NCI-H748 treated with DMSO at 0.1 percent for 48 hours (cell line): Measurements from ENCODE around the gene MRAP.

Experiments
- DNase-seq: peaks from one replicate; lab custom pipeline; 2025; lab: John Stamatoyannopoulos, UW

Gene MRAP

DNA sequence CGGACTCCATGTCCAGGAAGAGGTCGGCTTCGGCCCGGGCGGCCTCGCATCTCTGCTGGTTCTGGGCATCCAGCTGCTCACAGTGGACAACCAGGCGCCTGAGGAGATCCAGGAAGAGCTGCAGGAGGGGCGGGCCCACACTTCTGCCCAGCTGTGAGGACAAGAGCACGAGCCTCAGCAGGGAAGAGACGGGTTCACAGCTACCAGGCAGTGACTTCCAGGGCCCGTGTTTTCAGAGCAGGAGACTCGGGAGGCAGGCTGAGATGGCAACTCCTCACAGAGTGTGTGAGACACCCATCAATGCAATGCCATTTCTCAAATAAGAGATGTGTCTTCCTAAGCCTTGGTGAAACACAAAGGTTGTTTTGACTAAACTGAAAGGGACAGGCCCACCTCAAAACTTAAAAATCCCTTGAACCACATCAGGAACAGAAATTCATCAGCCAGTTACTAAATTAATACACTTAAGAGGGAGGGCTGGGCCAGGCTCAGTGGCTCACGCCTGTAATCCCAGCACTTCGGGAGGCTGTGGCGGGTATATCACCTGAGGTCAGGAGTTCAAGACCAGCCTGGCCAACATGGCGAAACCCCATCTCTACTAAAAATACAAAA is 50.8 kb downstream of the MRAP start:
- DNase-seq = no peak

DNA sequence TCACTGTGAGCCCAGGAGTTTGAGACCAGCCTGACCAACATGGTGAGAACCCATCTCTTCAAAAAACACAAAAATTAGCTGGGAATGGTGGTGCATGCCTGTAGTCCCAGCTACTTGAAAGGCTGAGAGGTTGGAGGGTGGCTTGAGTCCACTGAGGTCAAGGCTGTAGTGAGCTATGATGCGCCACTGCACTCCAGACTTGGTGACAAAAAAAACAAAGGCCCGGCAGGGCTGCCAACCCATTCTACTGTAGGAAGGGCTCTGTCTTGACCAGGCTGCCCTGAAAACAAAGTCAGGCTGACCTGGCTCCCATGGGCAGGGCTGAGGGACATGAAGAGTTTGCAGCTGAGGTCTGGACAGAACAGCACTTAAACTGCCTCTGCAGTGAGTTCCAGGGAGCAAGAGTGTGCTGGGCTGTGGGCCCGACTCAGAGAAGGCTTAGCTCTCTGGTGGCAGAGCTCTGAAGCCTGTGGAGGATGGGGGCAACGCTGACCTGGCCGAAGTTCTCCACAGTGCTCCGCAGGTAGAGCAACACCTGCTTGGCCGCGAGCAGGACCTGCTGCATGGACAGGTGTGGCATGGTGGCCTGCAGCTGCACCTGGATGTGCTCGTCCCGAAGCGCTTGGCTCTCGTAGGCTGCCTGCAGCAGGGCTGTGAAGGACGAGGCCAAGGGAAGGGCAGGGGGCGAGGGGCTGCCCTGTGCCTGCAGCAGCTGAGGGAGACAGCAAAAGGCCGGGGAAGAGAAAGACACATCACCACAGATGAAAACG is 51.7 kb downstream of the MRAP start:
- no peak for DNase-seq

DNA sequence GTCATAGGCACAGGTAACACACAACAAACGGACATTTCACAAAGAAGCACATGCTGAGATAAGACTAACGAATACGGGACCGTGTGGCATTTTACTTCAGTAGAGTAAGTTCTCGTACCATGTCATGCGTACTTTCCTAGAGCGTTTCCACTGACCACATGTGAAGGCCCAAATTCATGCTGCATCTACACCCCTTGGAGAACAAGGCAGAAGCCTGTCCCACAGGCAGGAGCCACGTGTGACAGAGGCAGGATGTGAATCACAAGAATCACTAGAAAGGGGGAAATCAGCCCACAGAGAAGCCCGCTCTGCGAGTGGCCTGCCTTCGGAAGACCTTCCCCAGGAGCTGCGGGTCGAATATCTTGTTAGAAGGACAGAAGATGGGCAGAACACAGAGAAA is 52.3 kb downstream of the MRAP start:
- DNase-seq = no peak

DNA sequence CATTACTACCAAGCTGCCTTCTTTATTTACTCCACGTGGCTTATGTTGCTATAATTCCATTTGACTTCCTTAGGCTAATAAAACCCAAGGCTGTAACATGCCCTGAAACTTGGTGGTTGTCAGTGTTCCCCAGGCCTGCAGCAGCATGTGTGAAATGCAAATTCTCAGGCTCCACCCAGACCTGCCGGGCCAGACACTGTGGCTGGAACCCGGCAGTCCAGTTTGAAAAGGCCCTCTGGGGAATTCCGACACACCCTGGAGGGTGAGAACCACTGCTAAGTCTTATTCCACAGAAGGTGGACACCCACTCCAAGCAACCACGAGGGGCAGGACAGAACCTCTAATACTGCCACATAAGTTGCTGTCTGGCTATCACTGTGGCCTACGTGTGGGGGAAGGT is 52.8 kb downstream of the MRAP start:
- no peak for DNase-seq

DNA sequence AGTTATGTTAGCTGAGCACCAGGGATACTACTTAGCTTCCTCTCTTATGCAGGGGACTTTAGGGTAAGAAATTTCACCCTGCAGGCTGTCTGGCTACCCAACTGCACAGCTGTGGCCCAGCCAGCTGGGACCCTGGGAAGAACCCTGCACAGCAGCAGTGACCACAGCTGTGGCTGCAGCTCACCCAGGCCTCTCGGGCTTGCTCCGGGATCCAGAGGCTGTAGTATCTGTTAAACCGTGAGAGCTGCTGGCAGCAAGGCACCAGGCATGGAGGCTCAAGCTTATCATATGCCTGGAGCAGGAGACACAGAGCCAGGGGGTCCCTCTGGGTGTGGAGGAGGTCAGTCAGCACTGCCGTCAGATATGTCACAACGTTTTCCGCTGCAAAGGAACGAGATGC is 53.9 kb downstream of the MRAP start:
- DNase-seq = no peak

DNA sequence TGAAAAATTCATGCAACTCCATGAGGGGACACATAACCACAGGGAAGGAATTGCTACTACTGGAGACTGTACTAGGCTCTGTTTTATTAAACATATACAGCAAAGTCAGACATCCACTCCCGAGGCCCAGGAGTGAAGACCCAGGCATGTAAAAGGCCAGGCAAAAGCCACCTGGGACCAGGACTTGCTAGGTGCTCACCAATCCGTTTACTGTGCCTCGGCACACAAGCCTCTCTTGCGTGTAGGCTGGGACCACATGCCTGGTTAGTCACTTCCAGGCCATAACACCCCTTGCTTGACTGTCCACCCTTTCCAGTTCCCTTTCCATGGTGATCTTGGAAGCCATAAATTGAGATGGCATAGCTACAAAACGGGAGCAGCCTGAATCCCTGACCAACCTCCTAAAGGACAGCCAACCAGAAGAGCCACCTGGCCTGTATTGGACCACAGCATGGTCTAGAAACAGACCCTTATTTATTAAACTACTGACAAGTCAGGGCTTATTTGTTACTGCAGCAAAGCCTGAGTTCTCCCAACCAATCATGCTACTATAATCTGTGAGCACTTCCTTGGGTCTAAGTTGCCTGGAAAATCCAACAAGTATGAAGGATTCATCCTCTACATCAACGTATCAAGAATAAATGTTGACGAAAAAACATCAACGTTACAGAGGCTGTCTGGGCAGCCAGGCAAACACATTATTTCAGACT is 54.5 kb downstream of the MRAP start:
- no peak for DNase-seq

DNA sequence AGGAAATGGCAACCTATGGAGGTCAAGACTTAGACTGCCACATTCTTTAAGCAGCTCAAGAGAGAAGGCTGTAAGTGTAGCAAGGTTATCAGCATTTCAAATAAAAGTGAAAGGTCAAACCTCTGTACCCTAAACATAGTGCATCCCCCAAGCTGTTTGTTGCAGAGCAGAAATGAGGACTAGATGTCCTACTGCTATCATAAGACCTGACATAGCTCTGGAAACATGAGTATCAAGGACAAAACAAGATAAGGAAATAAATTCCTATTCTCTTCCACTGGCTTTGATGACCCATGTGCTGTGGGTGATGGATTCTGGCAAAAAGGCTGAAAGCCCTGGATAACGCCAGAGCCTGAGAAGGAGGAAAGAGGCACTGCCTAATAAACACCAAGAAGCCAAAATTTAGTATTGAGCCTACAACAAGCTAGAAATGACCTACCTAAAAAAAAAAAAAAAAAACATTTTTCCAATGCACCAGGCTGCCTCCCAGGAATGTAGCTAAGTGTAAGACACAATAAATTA is 58.3 kb downstream of the MRAP start:
- DNase-seq = no peak

DNA sequence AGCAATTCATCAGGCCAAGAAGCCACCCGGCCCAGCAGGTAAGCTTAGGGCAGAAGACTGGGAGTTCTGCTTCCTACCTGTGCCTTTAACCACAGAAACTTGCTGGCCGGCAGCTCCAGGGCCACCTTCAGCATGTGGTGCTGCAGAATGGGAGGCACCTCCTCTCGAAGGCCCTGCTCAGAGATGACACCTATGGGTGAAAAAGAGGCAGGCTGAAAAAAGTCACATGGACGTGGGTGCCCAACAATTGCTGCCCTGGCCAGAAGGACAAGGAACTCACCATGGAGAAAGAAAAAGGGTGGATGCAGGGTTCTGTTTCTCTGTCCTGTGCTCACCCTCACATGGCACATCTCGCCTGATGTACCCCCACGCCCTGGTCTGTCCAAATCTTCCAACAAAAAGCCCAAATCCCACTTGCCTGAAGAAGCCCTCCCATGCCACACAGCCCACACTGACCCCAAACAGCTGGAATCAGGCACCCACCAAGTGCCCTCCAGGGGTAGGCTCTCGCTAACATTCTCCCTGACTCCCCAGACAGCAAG is 61.1 kb downstream of the MRAP start:
- DNase-seq = no peak

DNA sequence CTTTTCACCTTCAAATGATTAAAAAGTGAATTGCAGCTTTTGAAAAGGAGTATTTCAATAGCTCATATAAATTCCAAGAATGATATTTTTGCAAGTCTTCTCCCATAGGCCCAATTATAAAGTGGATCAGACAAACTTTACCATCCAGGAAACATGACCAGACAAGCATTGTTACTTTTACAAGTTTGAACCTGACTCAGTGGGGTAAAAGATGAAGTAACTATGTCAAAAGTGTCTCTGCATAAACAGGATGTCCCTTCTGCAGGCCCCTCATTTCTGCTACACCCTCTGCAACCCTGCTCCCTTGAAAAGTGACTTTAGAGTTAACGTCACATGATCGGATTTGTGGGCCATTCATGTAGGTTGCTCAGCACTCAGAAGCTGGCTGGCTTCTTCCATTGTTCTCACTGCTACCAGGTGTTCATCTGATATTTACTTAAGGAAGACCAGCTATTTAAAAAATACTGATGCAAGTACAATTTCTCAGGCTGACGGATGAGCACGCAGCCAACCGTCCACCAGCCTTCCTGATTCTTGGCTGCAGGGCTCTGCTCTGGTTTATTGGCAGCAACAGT is 61.8 kb downstream of the MRAP start:
- DNase-seq = no peak
